Vagina (tissue), 2 donors: ENCODE results near the gene CCDC197. TPM values are rescaled to one million over a fixed set of nuclear protein-coding genes. Genes with fewer than 3 reads are reported as not detected.

Experiments used
- DNase-seq, 2 donors: peaks; one replicate each; pipeline ENCODE4 v3.0.0-alpha.2; 2017; ENCODE audit errors: extremely low spot score in 2 of 2
- H3K27ac ChIP-seq: fragments of 200-600 bp; sonication (generic); one replicate; pipeline ENCODE4 v1.5.1; 2019
- H3K27me3 ChIP-seq: fragments of 200-600 bp; sonication (generic); one replicate; pipeline ENCODE4 v1.5.1; 2019
- H3K36me3 ChIP-seq, 2 donors: fragments of 200-600 bp; sonication (generic); one replicate each; pipeline ENCODE4 v1.5.1; 2017 to 2019
- H3K4me1 ChIP-seq: fragments of 200-600 bp; sonication (generic); one replicate; pipeline ENCODE4 v1.5.1; 2019
- H3K4me3 ChIP-seq, 2 donors: fragments of 200-600 bp; sonication (generic); 1 replicate in 1 of 2; 2 replicates in 1 of 2; pipeline ENCODE4 v1.5.1; 2016 to 2019
- H3K9me3 ChIP-seq: fragments of 200-600 bp; sonication (generic); one replicate; pipeline ENCODE4 v1.5.1; 2019
- CTCF ChIP-seq, 3 experiments: fragments of 450-650 bp in 2 of 3; fragments of 200-600 bp in 1 of 3; sonication (generic) in 1 of 3; IDR thresholded peaks; one replicate each; pipeline ENCODE4 v1.5.1; 2017 to 2019; ENCODE audit warnings: antibody characterized with exemption in 3 of 3, mild to moderate bottlenecking in 2 of 3, moderate library complexity in 2 of 3
- POLR2A ChIP-seq, 2 donors: fragments of 450-650 bp; IDR thresholded peaks; one replicate each; pipeline ENCODE4 v1.6.1; 2017; ENCODE audit warnings: antibody characterized with exemption in 2 of 2, mild to moderate bottlenecking in 2 of 2, moderate library complexity in 2 of 2
- POLR2AphosphoS5 ChIP-seq, 2 donors: sonication (generic); formaldehyde crosslinking; IDR thresholded peaks; one replicate each; pipeline ENCODE4 v1.9.0; 2017; ENCODE audit warnings: antibody characterized with exemption in 2 of 2, mild to moderate bottlenecking in 2 of 2, low read depth in 1 of 2; ENCODE audit not compliant: insufficient read depth in 1 of 2
- intact Hi-C: fragments of 100-400 bp; cut with DNase I; formaldehyde crosslinking; loops from one replicate; pipeline ENCODE4 v1.15.1; 2023
- total RNA-seq: library from RNA; depleted of rRNA; stranded (reverse); fragments of >200 nt; gene quantifications from one replicate; pipeline ENCODE4 v1.2.3, GENCODE V29; 2016

The CCDC197 gene
- total RNA-seq, 1 donor from 2014 or later, result not detected

DNA sequence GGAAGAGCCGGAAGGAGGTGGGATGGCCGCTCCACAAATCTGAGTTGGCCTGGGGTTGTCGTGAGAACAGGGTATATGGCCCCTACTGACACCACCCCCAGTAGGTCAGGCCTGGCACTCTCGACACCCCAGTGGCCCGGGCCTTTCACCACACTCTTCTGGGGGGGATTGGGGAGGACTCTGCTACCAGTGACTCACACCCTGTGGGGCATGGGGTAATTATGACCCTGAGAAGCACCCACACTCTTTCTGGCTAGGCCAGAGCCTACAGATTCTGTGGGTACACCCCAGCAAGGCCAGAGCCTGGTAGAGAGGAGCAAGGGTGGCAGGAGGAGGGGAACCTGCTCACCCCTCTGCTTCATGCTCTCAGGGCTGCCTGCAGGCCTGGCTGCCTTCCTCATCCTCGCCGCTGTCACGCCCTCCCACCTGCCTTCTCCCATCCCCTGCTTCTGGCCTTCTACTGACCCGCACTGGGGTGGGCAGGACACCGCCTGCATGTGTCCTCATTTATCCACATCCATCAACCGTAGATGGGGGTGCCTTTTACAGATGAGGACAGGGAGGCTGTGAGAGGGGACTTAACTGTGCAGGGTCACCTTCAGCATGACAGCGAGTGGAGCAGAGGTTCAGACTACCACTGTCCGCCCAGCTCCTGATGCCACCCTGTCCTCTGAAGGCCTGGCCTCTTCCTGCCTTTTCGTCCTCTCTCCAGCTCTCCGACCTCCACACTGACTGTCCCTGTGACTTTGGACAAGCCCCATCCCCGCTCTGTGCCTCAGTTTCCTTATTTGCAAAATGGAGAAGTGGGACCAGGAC lies 39.1 kb upstream of the CCDC197 start:
- Histone ChIP-seq H3K36me3 (no peaks in the 10 kb centered on the region), H3K4me3 (no peak overlapping the region), H3K27ac (no peak overlapping the region), H3K4me1 (peaks cover 17% of the 10 kb centered on the region), H3K27me3 (no peaks in the 10 kb centered on the region), H3K9me3 (no peaks in the 10 kb centered on the region)
- intact Hi-C loops, result no loop called here
- no peak for TF ChIP-seq POLR2AphosphoS5 (IDR thresholded peaks at IDR 0.05; ENCODE audit: insufficient read depth in 1 of 2, low read depth in 1 of 2)
- DNase-seq, result no peak

DNA sequence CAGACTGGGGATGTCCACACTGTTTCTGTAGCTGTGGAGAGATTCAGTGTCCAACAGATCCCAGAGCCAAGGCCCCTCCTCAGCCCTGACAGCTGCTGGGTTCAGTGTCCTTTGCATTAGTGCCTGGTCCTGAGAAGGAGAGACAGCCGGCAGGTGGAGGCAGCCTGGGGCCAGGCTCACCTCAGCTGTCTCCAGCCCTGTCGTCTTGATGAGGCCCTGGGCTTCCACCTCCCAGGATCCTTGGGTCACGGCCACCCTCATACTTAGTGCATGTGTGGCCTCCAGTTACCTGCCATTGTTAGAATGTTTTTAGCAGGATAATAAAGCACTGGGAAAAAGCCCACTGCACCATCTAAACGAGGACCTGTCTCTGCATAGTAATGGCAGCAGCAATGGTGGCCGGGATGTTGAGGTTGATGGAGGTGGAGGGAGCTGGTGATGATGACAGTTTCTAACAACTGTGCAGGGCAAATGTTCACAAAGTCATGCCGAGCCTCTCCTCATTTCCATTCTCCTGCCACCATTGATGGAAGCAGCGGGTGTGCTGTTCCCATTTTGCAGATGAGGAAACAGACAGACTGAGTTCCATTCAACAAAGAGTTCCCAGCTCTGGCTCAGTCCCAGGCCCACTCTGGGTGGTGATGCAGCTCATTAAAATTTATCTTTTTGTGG lies 38.4 kb upstream of the CCDC197 start:
- H3K27ac ChIP-seq, result peak overlapping the region; percentile 5
- peaks cover 17% of the 10 kb centered on the region for H3K4me1 ChIP-seq
- no peaks in the 10 kb centered on the region for H3K36me3 ChIP-seq
- no peaks in the 10 kb centered on the region for H3K9me3 ChIP-seq
- intact Hi-C loops, result no loop called here
- H3K4me3 ChIP-seq, result no peak overlapping the region
- TF ChIP-seq CTCF (IDR thresholded peaks at IDR 0.05) (no peak), POLR2A (IDR thresholded peaks at IDR 0.05) (no peak), POLR2AphosphoS5 (IDR thresholded peaks at IDR 0.05; ENCODE audit: insufficient read depth in 1 of 2, low read depth in 1 of 2) (no peak)
- no peaks in the 10 kb centered on the region for H3K27me3 ChIP-seq
- no peak for DNase-seq

DNA sequence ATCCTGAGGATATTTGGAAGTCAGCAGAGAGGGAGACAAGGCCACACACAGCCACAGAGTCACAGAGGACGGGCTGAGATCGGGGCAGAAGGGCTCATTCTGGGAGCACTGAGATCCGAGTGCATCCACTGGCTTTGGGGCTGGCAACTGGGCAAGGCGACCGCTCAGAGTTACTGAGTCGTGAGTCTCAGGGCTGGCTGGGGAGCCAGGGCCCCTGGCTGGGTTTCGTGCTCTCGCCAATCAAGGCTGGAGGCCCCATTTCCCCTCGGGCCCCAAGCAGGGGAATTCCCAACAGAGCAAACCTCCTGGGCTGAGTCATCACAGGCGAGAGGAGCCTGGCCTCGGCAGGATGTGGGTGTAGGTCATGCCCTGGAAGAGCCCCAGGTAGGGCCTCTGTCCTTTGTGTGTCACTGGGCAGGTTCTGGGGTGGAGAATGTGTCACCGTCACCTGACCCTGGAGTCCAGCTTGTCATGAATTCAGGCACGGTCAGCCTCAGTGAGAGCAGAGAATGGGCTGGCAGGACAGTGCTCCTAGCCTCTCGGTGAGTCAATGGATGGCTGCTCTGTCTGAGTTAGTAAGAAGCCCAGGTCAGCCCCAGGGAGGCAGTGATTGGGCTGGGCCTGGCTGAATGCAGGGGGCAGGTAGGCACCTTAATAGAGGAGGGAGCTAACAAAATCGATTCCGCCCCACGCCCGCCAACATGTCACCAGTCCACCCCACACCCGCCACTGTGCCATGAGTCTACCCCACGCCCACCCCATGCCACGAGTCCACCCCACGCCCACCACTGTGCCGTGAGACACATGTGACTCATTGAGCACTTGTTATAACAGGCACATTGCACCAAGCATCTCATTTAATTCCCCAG lies 37.6 kb upstream of the CCDC197 start:
- Histone ChIP-seq H3K9me3 (no peaks in the 10 kb centered on the region), H3K27me3 (no peaks in the 10 kb centered on the region), H3K4me1 (peaks cover 17% of the 10 kb centered on the region), H3K4me3 (no peak overlapping the region), H3K36me3 (no peaks in the 10 kb centered on the region), H3K27ac (peak overlapping the region; percentile 5)
- TF ChIP-seq POLR2AphosphoS5 (IDR thresholded peaks at IDR 0.05; ENCODE audit: insufficient read depth in 1 of 2, low read depth in 1 of 2) (peak in 1 of 2 donors; percentile 63), CTCF (IDR thresholded peaks at IDR 0.05) (no peak), POLR2A (IDR thresholded peaks at IDR 0.05) (no peak)
- intact Hi-C loops, result no loop called here
- DNase-seq, result no peak

- intact Hi-C loops, result no loop called here
- TF ChIP-seq POLR2A (IDR thresholded peaks at IDR 0.05) (no peak), CTCF (IDR thresholded peaks at IDR 0.05) (no peak)
- Histone ChIP-seq H3K27me3 (no peaks in the 10 kb centered on the region), H3K4me3 (no peak overlapping the region), H3K9me3 (no peaks in the 10 kb centered on the region), H3K4me1 (peaks cover 17% of the 10 kb centered on the region), H3K27ac (no peak overlapping the region), H3K36me3 (no peaks in the 10 kb centered on the region)
- DNase-seq, result no peak
Observed at GRCh38 chr14:93960108-93960475, 37.0 kb upstream of the CCDC197 start.

GRCh38 chr14:93960774-93961438 lies 36.2 kb upstream of the CCDC197 start:
- H3K4me1 ChIP-seq, result peaks cover 21% of the 10 kb centered on the region
- DNase-seq, result no peak
- no peak for TF ChIP-seq POLR2AphosphoS5 (IDR thresholded peaks at IDR 0.05; ENCODE audit: insufficient read depth in 1 of 2, low read depth in 1 of 2)
- TF ChIP-seq POLR2A (IDR thresholded peaks at IDR 0.05), result no peak

More at GRCh38 chr14:93960774-93961438, 36.2 kb upstream of the CCDC197 start:
- Histone ChIP-seq H3K9me3 (no peaks in the 10 kb centered on the region), H3K27ac (no peak overlapping the region), H3K36me3 (no peaks in the 10 kb centered on the region), H3K27me3 (no peaks in the 10 kb centered on the region), H3K4me3 (no peak overlapping the region)
- intact Hi-C loops, result no loop called here
